H9 (cell line): ENCODE measurements around the gene KRT36. TPM values are rescaled to one million over a fixed set of nuclear protein-coding genes. Genes with fewer than 3 reads are reported as not detected.

ENCODE experiments used
- DNase-seq: peaks from one replicate; pipeline ENCODE4 v3.0.0-alpha.2; 2017
- H2AFZ ChIP-seq: one replicate; pipeline ENCODE4 v1.6.1; 2013; ENCODE audit warnings: mild to moderate bottlenecking, low read length, control low read depth, moderate library complexity
- H2AK5ac ChIP-seq: 2 replicates; pipeline ENCODE4 v1.6.1; 2013; ENCODE audit warnings: low read length, control low read depth, mixed read lengths; ENCODE audit not compliant: insufficient read length
- H2BK120ac ChIP-seq: one replicate; pipeline ENCODE4 v1.6.1; 2013; ENCODE audit warnings: low read depth, mild to moderate bottlenecking, low read length, control low read depth, inconsistent platforms; ENCODE audit not compliant: poor library complexity, severe bottlenecking
- H2BK12ac ChIP-seq: 2 replicates; pipeline ENCODE4 v1.6.1; 2013; ENCODE audit warnings: low read length, control low read depth, mixed read lengths, low read depth; ENCODE audit not compliant: insufficient read length
- H2BK15ac ChIP-seq: 2 replicates; pipeline ENCODE4 v1.6.1; 2013; ENCODE audit warnings: low read depth, low read length, control low read depth
- H2BK20ac ChIP-seq: one replicate; pipeline ENCODE4 v1.6.1; 2013; ENCODE audit warnings: low read depth, mild to moderate bottlenecking, low read length, control low read depth, inconsistent platforms; ENCODE audit not compliant: poor library complexity, severe bottlenecking
- H2BK5ac ChIP-seq: 2 replicates; pipeline ENCODE4 v1.6.1; 2013; ENCODE audit warnings: low read length, control low read depth, mixed read lengths; ENCODE audit not compliant: insufficient read length
- H3K14ac ChIP-seq: 2 replicates; pipeline ENCODE4 v1.6.1; 2013; ENCODE audit warnings: low read length, control low read depth; ENCODE audit not compliant: insufficient read depth
- H3K18ac ChIP-seq: 2 replicates; pipeline ENCODE4 v1.6.1; 2013; ENCODE audit warnings: low read depth, mild to moderate bottlenecking, mixed read lengths, low read length, control low read depth; ENCODE audit not compliant: insufficient read length
- H3K23ac ChIP-seq: 2 replicates; pipeline ENCODE4 v1.6.1; 2013; ENCODE audit warnings: low read length, control low read depth, mixed read lengths, low read depth; ENCODE audit not compliant: insufficient read length
- H3K23me2 ChIP-seq: 2 replicates; pipeline ENCODE4 v1.6.1; 2013; ENCODE audit warnings: low read depth, mild to moderate bottlenecking, mixed read lengths, low read length, control low read depth; ENCODE audit not compliant: insufficient read length, poor library complexity, severe bottlenecking
- H3K27ac ChIP-seq: 2 replicates; pipeline ENCODE4 v1.5.1; 2013; ENCODE audit warnings: low read length, control low read depth, mixed read lengths, low read depth; ENCODE audit not compliant: insufficient read length
- H3K27me3 ChIP-seq: 2 replicates; pipeline ENCODE4 v1.6.1; 2013; ENCODE audit warnings: low read length, control low read depth, inconsistent platforms; ENCODE audit not compliant: insufficient read depth
- H3K4ac ChIP-seq: 2 replicates; pipeline ENCODE4 v1.6.1; 2013; ENCODE audit warnings: low read depth, mild to moderate bottlenecking, control low read depth, inconsistent platforms, low read length, moderate library complexity
- H3K4me1 ChIP-seq: 2 replicates; pipeline ENCODE4 v1.6.1; 2013; ENCODE audit warnings: low read length, control low read depth, inconsistent platforms; ENCODE audit not compliant: insufficient read depth
- H3K4me2 ChIP-seq: 2 replicates; pipeline ENCODE4 v1.6.1; 2013; ENCODE audit warnings: low read length, control low read depth, mixed read lengths; ENCODE audit not compliant: insufficient read length, insufficient read depth
- H3K56ac ChIP-seq: 2 replicates; pipeline ENCODE4 v1.6.1; 2013; ENCODE audit warnings: low read depth, mild to moderate bottlenecking, mixed read lengths, low read length, control low read depth; ENCODE audit not compliant: insufficient read length
- H3K79me1 ChIP-seq: 2 replicates; pipeline ENCODE4 v1.6.1; 2013; ENCODE audit warnings: low read depth, mild to moderate bottlenecking, moderate library complexity, low read length, control low read depth, inconsistent platforms; ENCODE audit not compliant: insufficient read depth, poor library complexity, severe bottlenecking
- H3K79me2 ChIP-seq: 2 replicates; pipeline ENCODE4 v1.6.1; 2013; ENCODE audit warnings: low read length, control low read depth, inconsistent platforms; ENCODE audit not compliant: insufficient read depth
- H3K9ac ChIP-seq: 2 replicates; pipeline ENCODE4 v1.6.1; 2013; ENCODE audit warnings: low read length, control low read depth, mixed read lengths; ENCODE audit not compliant: insufficient read length; ENCODE audit errors: extremely low read depth
- H3K9me3 ChIP-seq: one replicate; pipeline ENCODE4 v1.6.1; 2013; ENCODE audit warnings: low read depth, low read length, inconsistent platforms; ENCODE audit not compliant: control insufficient read depth
- H3T11ph ChIP-seq: one replicate; pipeline ENCODE4 v1.6.1; 2013; ENCODE audit warnings: mild to moderate bottlenecking, low read length, control low read depth, inconsistent platforms
- H4K20me1 ChIP-seq: one replicate; pipeline ENCODE4 v1.6.1; 2013; ENCODE audit not compliant: control insufficient read depth, insufficient read length, insufficient read depth
- H4K5ac ChIP-seq: 2 replicates; pipeline ENCODE4 v1.6.1; 2013; ENCODE audit warnings: low read depth, mild to moderate bottlenecking, mixed read lengths, low read length, control low read depth; ENCODE audit not compliant: insufficient read length
- H4K8ac ChIP-seq: replicated peaks from 2 replicates; pipeline ENCODE4 v1.6.1; 2013; ENCODE audit warnings: low read length, control low read depth, mixed read lengths, low read depth; ENCODE audit not compliant: insufficient read length
- H4K91ac ChIP-seq: 2 replicates; pipeline ENCODE4 v1.6.1; 2013; ENCODE audit warnings: low read depth, mild to moderate bottlenecking, moderate library complexity, mixed read lengths, low read length, control low read depth; ENCODE audit not compliant: insufficient read length
- H3K27ac Mint-ChIP-seq, 3 experiments: 2 replicates in 2 of 3; 3 replicates in 1 of 3; pipeline ENCODE4 v1.8.0; 2020 to 2021; ENCODE audit warnings: mixed read lengths in 3 of 3, mild to moderate bottlenecking in 1 of 3, moderate library complexity in 1 of 3
- H3K27me3 Mint-ChIP-seq: 2 replicates; pipeline ENCODE4 v1.8.0; 2021; ENCODE audit warnings: low read depth, mild to moderate bottlenecking, moderate library complexity, mixed read lengths
- H3K36me3 Mint-ChIP-seq, 3 experiments: 2 replicates in 2 of 3; 3 replicates in 1 of 3; pipeline ENCODE4 v1.8.0; 2020 to 2021; ENCODE audit warnings: low read depth in 3 of 3, mixed read lengths in 3 of 3; ENCODE audit not compliant: insufficient read depth in 1 of 3
- H3K4me1 Mint-ChIP-seq, 2 experiments: 2 replicates each; pipeline ENCODE4 v1.8.0; 2020; ENCODE audit warnings: mixed read lengths in 2 of 2
- H3K4me3 Mint-ChIP-seq, 2 experiments: 2 replicates in 1 of 2; 3 replicates in 1 of 2; pipeline ENCODE4 v1.8.0; 2020 to 2021; ENCODE audit warnings: mild to moderate bottlenecking in 2 of 2, mixed read lengths in 2 of 2, moderate library complexity in 1 of 2
- H3K9me3 Mint-ChIP-seq, 2 experiments: 2 replicates in 1 of 2; 3 replicates in 1 of 2; pipeline ENCODE4 v1.8.0; 2020; ENCODE audit warnings: mild to moderate bottlenecking in 2 of 2, mixed read lengths in 2 of 2, moderate library complexity in 1 of 2
- CTCF ChIP-seq: fragments of 200-600 bp; sonication (generic); conservative IDR thresholded peaks from 3 replicates; pipeline ENCODE4 v1.8.0; 2021; ENCODE audit warnings: antibody characterized with exemption, mild to moderate bottlenecking
- WGBS: extraction: QIAGEN DNeasy Blood & Tissue Kit; methylation state at CpG from one replicate; pipeline ENCODE4 v1.1.7; 2013; ENCODE audit warnings: missing lambda C conversion rate, low lambda C conversion rate, mixed read lengths; ENCODE audit not compliant: insufficient read length; ENCODE audit errors: extremely low coverage; 5-methylcytosine and 5-hydroxymethylcytosine counted together
- total RNA-seq: library from RNA; stranded (reverse); gene quantifications from 2 replicates; pipeline ENCODE4 v1.2.1, GENCODE V29; 2021

Gene KRT36
- total RNA-seq, 1 experiment from 2014 or later, result not detected

- peak overlapping the region in 1 of 3 experiments; percentile 3; a peak in 1 of 7 replicates for H3K27ac Mint-ChIP-seq
- Histone ChIP-seq H3K27ac (no peak overlapping the region), H2AK5ac (no peak overlapping the region), H2BK15ac (no peak overlapping the region), H4K91ac (no peak overlapping the region), H3K79me1 (no peaks in the 10 kb centered on the region), H3T11ph (no peak overlapping the region), H4K5ac (no peak overlapping the region), H3K18ac (no peak overlapping the region), H3K4ac (no peak overlapping the region), H3K56ac (no peak overlapping the region), H2BK20ac (no peak overlapping the region), H2BK12ac (no peak overlapping the region), H3K79me2 (no peaks in the 10 kb centered on the region), H2AFZ (no peak overlapping the region), H2BK5ac (no peak overlapping the region), H3K23ac (no peak overlapping the region), H4K8ac (no peak overlapping the region), H3K9ac (no peak overlapping the region), H3K27me3 (no peaks in the 10 kb centered on the region), H3K4me2 (no peak overlapping the region), H2BK120ac (no peak overlapping the region), H3K14ac (no peak overlapping the region; the same call in 1 of the 2 replicates), H3K9me3 (no peaks in the 10 kb centered on the region), H4K20me1 (no peaks in the 10 kb centered on the region), H3K23me2 (no peaks in the 10 kb centered on the region), H3K4me1 (no peaks in the 10 kb centered on the region; the same call in 1 of the 2 replicates)
- H3K4me3 Mint-ChIP-seq, result no peak overlapping the region
- H3K27me3 Mint-ChIP-seq, result no peaks in the 10 kb centered on the region; the same call in 1 of the 2 replicates
- H3K36me3 Mint-ChIP-seq, result peaks cover 13 to 21% (median 18%) of the 10 kb centered on the region in 3 experiments; a peak in 6 of 7 replicates
- WGBS, result no CpG with 5 or more reads among the region's 11 CpGs
- no peak for TF ChIP-seq CTCF
- H3K9me3 Mint-ChIP-seq, result no peaks in the 10 kb centered on the region; a peak in 2 of 5 replicates
- DNase-seq, result no peak
- peaks cover 23 to 34% of the 10 kb centered on the region in 2 experiments for H3K4me1 Mint-ChIP-seq
These were observed 30.0 kb upstream of the KRT36 start for GRCh38 chr17:41519501-41520224.
